Pulmonary artery endothelial cell (primary cell): Measurements from ENCODE around the gene ZMAT2. TPM values are rescaled to one million over a fixed set of nuclear protein-coding genes. Genes with fewer than 3 reads are reported as not detected.
"Not testable (repeated sequence)": the region's sequence is repeated elsewhere in the genome, so short reads cannot be mapped to it uniquely, and the experiment has no call there.

Experiments used
- DNase-seq: peaks from one replicate; pipeline ENCODE4 v3.0.0-alpha.2; 2011; ENCODE audit warnings: low read depth, low spot score
- total RNA-seq: library from RNA; depleted of rRNA; stranded (reverse); fragments of >200 nt; gene quantifications from 2 replicates; pipeline ENCODE4 v1.2.3, GENCODE V29; 2014

ZMAT2 gene
- total RNA-seq, result 53.5 and 75.7 TPM in 2 replicates

GRCh38 chr5:140700177-140701144 lies at the start of gene ZMAT2:
Gene ZMAT2 (plus strand): TSS chr5:140700447. CDS start chr5:140700461, 14 bp downstream.
- peak; percentile 97 for DNase-seq

DNA sequence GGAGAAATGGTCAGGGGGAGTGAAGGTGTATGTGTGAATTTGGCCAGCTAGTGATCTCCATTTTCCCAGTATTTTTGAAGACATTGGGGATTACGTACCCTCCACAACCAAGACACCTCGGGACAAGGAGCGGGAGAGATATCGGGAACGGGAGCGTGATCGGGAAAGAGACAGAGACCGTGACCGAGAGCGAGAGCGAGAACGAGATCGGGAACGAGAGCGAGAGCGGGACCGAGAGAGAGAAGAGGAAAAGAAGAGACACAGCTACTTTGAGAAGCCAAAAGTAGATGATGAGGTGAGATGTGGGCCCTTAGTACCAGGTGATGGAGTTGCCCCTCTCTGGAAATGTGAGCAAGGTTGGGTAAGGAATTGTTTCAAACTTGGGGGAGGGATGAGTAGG lies 41.4 kb upstream of the ZMAT2 start:
- DNase-seq, result no peak

GRCh38 chr5:140660371-140660770 lies 39.9 kb upstream of the ZMAT2 start:
- DNase-seq, result not testable (repeated sequence)

- DNase-seq, result no peak
Observed at GRCh38 chr5:140664030-140664358, 36.3 kb upstream of the ZMAT2 start.

- DNase-seq, result peak; percentile 62
Observed at GRCh38 chr5:140664359-140665119, 35.7 kb upstream of the ZMAT2 start, which contains the start of gene WDR55. Gene WDR55 (plus strand): TSS chr5:140664904. CDS start chr5:140664913, 9 bp downstream.

- DNase-seq, result not testable (repeated sequence)
Observed at GRCh38 chr5:140671035-140671434, 29.2 kb upstream of the ZMAT2 start.

DNA sequence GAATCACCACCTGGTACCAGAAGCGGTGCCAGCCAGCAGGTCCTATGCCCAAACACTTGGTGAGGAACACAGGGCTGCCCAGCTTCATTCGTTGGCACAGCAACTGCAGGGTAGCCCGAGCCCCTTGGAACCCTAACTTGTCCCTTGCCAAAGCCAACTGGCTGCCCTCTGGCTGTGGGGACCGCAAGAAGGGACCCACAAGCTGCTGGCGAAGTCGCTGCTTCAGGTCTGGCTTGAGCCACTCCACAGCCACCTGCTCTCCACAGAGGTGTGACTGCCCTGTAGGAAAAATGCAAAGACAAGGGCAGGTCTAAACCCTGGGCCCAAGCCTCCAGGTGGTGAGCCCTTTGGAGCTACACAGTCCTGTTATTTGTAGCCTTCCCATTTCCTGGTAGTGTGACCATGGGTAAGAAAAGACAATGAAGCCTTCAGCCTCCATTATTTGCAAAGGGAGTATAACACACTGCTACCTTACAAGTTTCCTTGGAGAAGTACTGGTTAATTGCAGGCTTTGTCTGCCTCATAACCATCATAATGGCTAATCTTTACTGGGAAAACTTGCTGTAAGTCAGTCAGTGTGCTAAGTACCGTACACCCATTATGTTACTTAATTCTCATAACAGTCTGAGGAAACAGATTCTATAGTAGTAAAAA lies 28.6 kb upstream of the ZMAT2 start:
- DNase-seq, result no peak

- DNase-seq, result no peak
Observed at GRCh38 chr5:140672455-140673186, 27.6 kb upstream of the ZMAT2 start.

- no peak for DNase-seq
Observed at GRCh38 chr5:140673187-140673976, 26.9 kb upstream of the ZMAT2 start, which contains the start of gene DND1. Gene DND1 (minus strand): TSS chr5:140673576. CDS start chr5:140673542, 34 bp downstream.

DNA sequence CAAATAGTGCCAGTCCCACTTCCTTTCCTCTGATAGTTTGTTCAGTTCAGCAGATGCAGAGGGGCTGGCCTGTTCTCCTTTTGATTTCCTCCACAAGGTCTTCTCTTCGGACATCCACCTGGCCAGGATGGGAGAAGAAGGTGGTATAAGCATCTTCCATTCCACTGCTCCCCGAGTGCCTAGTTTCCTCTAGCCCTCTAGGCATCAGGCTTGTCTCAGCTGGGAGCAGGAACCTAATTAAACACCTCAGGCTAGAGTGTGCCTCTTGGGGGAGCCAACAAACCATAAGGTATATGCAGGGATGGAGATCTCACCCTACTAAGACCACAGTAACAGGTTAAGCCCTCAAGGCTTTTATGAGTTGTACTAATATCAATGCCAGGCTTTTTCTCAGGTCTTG lies 26.0 kb upstream of the ZMAT2 start:
- no peak for DNase-seq

- DNase-seq, result no peak
Observed at GRCh38 chr5:140674629-140675028, 25.6 kb upstream of the ZMAT2 start.

DNA sequence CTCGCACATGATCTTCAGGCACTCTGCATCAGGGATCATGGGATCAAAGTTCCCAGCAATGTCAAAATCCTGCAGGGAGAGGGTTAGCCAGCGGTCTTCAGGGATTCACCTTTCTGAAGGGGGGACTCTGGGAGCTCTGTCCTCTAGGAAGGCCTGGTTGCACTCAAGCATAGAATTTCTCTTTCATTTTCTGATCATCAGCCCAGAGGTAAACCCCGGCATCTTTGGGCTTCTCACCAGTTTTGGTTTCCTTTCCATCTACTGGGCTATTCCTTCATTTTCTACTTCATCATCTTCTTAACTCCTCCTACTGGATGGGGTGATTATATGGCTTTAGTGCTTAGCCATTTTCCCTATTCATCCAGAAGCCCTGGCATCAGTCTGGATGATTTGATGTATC lies 22.3 kb upstream of the ZMAT2 start:
- DNase-seq, result no peak

DNA sequence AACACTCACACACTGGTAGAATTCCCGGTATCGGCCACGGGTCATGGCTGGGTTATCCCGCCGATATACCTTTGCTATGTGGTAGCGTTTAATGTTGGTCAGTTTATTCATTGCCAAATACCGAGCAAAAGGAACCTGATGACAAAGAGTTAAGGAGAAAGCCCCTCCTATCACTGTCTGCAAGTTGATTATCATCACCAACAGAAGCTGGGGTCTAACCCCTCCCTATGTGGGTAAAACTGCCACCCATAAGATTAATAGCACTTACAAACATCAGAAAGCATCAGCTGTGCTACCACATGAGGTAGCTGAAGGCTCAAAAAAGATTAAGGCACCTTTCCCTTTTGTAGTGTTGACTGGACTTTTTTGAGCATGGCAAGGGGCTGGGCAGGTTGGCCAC lies 21.3 kb upstream of the ZMAT2 start:
- no peak for DNase-seq

GRCh38 chr5:140690376-140690932 lies 9.8 kb upstream of the ZMAT2 start:
- DNase-seq, result no peak

- peak; percentile 81 for DNase-seq
Observed at GRCh38 chr5:140690941-140691924, 9.0 kb upstream of the ZMAT2 start, which contains the start of the genes HARS1 and HARS2. Gene HARS1 (minus strand): TSS chr5:140691370. CDS start chr5:140691304, 66 bp downstream. Gene HARS2 (plus strand): TSS chr5:140691455. CDS start chr5:140691649, 194 bp downstream.

DNA sequence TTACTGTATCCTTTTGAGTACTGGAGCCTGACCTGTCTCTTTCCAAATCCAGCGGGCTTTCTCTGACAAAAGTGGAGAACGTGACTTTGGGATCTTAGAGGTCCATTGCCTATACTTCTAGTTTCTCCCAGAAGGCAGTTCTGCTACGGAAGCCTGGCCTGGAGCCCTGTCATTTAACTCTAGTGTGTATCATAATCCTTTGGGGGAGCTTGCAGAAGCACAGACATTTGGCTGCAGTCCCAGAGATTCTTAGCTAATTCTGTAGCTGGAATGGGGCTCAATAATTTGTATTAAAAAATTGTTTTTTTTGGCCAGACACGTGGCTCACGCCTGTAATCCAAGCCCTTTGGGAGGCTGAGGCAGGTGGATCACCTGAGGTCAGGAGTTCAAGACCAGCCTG lies 6.0 kb upstream of the ZMAT2 start:
- DNase-seq, result no peak

DNA sequence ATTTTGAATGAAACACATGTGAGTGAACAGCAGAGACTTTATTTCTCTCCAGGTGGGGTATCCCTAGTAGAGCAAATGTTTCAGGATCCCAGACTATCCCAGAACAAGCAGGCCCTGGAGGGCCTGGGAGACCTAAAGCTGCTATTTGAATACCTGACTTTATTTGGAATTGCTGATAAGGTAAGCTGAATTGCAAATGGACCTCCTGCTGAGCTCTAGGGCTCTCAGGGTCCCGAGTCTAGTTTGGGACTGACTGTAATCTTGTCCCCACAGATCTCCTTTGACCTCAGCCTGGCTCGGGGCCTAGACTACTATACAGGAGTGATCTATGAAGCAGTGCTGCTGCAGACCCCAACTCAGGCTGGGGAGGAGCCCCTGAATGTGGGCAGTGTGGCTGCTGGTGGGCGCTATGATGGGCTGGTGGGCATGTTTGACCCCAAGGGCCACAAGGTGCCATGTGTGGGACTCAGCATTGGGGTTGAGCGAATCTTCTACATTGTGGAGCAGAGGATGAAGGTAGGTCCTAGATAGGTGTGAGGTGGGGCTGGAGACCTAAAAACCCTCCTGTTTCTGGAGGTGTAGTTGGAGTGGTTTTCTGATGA lies 3.3 kb upstream of the ZMAT2 start:
- DNase-seq, result no peak

DNA sequence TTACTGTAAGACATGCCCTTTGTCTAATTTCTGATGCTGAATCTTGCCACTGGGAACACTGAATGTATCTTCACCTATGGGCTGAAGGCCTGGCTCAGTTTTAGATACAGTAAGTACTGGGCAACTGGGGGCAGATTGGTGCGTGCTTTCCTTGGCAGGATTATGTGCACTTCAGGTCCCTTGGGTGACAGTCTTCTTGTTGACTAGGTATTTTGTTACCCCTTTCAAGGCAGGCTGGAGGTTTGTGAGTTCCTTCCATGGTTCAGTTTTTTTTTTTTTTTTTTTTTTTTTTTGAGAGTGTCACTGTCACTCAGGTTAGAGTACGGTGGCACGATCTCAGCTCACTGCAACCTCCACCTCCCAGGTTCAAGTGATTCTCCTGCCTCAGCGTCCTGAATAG lies 7.6 kb downstream of the ZMAT2 start:
- no peak for DNase-seq
